A549 (cell line): ENCODE results near the gene CPLANE1.

Experiments used
- CHD4 ChIP-seq: fragments of 200-600 bp; sonication (generic); IDR thresholded peaks from 2 replicates; pipeline ENCODE4 v1.6.1; 2016; ENCODE audit warnings: antibody characterized with exemption, mild to moderate bottlenecking, borderline replicate concordance
- EHF ChIP-seq: fragments of 250-450 bp; sonication (Bioruptor Pico); IDR thresholded peaks from 2 replicates; pipeline ENCODE4 v1.5.0; 2020; ENCODE audit warnings: mild to moderate bottlenecking
- EP300 ChIP-seq, 2 experiments: fragments of >200 bp; sonication (Bioruptor Twin); formaldehyde crosslinking; IDR thresholded peaks; 2 replicates in 1 of 2; 3 replicates in 1 of 2; pipeline ENCODE4 v1.6.1; 2016 to 2017
- JUNB ChIP-seq: fragments of >200 bp; sonication (Bioruptor Twin); formaldehyde crosslinking; IDR thresholded peaks from 2 replicates; pipeline ENCODE4 v1.6.1; 2016
- MAFK ChIP-seq: fragments of 450-650 bp; IDR thresholded peaks from 2 replicates; pipeline ENCODE4 v1.6.1; 2014; ENCODE audit not compliant: partially characterized antibody
- RNF2 ChIP-seq: fragments of 200-600 bp; sonication (generic); IDR thresholded peaks from 2 replicates; pipeline ENCODE4 v1.6.1; 2016; ENCODE audit warnings: low read depth, mild to moderate bottlenecking, antibody characterized with exemption, moderate library complexity, borderline replicate concordance
- SREBF2 ChIP-seq: fragments of 450-650 bp; IDR thresholded peaks from 2 replicates; pipeline ENCODE4 v1.6.1; 2014; ENCODE audit warnings: mild to moderate bottlenecking, moderate library complexity
- ZFP36 ChIP-seq: fragments of 450-650 bp; IDR thresholded peaks from 2 replicates; pipeline ENCODE4 v1.6.1; 2014; ENCODE audit warnings: borderline replicate concordance; ENCODE audit not compliant: partially characterized antibody
- TF ChIP-seq, protein P1 (sequence below): fragments of >200 bp; sonication (Bioruptor Twin); formaldehyde crosslinking; IDR thresholded peaks from 3 replicates; pipeline ENCODE4 v1.5.1; 2016
- TF ChIP-seq, protein P2 (sequence below): fragments of >200 bp; sonication (Bioruptor Twin); formaldehyde crosslinking; IDR thresholded peaks from 3 replicates; pipeline ENCODE4 v1.6.1; 2016
- TF ChIP-seq, protein P3 (sequence below): fragments of 250-450 bp; sonication (Bioruptor Pico); IDR thresholded peaks from 2 replicates; pipeline ENCODE4 v1.5.0; 2021; ENCODE audit warnings: mild to moderate bottlenecking, moderate library complexity, borderline replicate concordance
- TF ChIP-seq, protein P4 (sequence below): fragments of 150-350 bp; IDR thresholded peaks from 2 replicates; pipeline ENCODE4 v1.6.1; 2014; ENCODE audit warnings: low read depth, mild to moderate bottlenecking, low read length

DNA sequence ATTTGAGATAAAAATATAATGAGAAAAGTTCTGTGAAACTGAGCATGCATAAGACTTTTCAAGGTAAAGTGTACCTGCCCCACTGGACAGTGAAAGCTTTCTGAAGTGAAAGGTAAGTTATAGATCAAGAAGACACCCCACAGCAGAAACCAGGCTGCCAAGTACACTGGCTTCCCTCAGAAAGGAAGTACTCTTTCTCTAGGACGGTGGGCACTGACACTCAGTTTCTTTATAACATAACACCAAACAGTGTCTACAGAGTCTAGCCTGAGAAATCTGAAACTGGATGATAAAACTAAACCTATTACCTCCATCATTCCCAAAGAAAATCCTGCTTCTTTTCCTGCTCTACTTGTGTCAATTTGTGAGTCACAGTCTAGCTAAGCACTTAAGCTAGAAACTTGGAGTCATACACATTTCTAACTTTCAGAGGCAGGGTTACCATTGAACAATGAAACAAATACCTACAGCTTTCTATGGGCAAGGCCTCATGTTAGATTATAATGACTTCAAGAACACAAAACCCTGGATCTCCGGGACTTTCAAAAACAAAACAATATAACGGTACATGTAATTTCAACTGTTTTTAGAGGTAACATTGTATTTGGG is 136.7 kb downstream of the CPLANE1 start:
- TF ChIP-seq MAFK = no peak
- TF ChIP-seq, protein P1, sequence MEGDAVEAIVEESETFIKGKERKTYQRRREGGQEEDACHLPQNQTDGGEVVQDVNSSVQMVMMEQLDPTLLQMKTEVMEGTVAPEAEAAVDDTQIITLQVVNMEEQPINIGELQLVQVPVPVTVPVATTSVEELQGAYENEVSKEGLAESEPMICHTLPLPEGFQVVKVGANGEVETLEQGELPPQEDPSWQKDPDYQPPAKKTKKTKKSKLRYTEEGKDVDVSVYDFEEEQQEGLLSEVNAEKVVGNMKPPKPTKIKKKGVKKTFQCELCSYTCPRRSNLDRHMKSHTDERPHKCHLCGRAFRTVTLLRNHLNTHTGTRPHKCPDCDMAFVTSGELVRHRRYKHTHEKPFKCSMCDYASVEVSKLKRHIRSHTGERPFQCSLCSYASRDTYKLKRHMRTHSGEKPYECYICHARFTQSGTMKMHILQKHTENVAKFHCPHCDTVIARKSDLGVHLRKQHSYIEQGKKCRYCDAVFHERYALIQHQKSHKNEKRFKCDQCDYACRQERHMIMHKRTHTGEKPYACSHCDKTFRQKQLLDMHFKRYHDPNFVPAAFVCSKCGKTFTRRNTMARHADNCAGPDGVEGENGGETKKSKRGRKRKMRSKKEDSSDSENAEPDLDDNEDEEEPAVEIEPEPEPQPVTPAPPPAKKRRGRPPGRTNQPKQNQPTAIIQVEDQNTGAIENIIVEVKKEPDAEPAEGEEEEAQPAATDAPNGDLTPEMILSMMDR = no peak
- no peak for TF ChIP-seq EP300 (IDR thresholded peaks at IDR 0.05)
- TF ChIP-seq, protein P2, sequence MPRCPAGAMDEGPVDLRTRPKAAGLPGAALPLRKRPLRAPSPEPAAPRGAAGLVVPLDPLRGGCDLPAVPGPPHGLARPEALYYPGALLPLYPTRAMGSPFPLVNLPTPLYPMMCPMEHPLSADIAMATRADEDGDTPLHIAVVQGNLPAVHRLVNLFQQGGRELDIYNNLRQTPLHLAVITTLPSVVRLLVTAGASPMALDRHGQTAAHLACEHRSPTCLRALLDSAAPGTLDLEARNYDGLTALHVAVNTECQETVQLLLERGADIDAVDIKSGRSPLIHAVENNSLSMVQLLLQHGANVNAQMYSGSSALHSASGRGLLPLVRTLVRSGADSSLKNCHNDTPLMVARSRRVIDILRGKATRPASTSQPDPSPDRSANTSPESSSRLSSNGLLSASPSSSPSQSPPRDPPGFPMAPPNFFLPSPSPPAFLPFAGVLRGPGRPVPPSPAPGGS = no peak
- TF ChIP-seq, protein P3, sequence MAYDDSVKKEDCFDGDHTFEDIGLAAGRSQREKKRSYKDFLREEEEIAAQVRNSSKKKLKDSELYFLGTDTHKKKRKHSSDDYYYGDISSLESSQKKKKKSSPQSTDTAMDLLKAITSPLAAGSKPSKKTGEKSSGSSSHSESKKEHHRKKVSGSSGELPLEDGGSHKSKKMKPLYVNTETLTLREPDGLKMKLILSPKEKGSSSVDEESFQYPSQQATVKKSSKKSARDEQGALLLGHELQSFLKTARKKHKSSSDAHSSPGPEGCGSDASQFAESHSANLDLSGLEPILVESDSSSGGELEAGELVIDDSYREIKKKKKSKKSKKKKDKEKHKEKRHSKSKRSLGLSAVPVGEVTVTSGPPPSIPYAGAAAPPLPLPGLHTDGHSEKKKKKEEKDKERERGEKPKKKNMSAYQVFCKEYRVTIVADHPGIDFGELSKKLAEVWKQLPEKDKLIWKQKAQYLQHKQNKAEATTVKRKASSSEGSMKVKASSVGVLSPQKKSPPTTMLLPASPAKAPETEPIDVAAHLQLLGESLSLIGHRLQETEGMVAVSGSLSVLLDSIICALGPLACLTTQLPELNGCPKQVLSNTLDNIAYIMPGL (CRISPR knock-in tag) = no peak
- TF ChIP-seq ZFP36 = no peak
- TF ChIP-seq SREBF2 = no peak
- no peak for TF ChIP-seq EHF
- TF ChIP-seq, protein P4, sequence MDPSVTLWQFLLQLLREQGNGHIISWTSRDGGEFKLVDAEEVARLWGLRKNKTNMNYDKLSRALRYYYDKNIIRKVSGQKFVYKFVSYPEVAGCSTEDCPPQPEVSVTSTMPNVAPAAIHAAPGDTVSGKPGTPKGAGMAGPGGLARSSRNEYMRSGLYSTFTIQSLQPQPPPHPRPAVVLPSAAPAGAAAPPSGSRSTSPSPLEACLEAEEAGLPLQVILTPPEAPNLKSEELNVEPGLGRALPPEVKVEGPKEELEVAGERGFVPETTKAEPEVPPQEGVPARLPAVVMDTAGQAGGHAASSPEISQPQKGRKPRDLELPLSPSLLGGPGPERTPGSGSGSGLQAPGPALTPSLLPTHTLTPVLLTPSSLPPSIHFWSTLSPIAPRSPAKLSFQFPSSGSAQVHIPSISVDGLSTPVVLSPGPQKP = no peak
- TF ChIP-seq RNF2 = no peak
- no peak for TF ChIP-seq CHD4
- no peak for TF ChIP-seq JUNB
